ENCODE data around the gene COQ6. TPM values are rescaled to one million over a fixed set of nuclear protein-coding genes. Genes with fewer than 3 reads are reported as not detected.
"Not testable (repeated sequence)": the region's sequence is repeated elsewhere in the genome, so short reads cannot be mapped to it uniquely, and the experiment has no call there.

The COQ6 gene
- total RNA-seq, 3 donors from 2014 or later: 37.9 to 64.8 (median 46.9) TPM

DNA sequence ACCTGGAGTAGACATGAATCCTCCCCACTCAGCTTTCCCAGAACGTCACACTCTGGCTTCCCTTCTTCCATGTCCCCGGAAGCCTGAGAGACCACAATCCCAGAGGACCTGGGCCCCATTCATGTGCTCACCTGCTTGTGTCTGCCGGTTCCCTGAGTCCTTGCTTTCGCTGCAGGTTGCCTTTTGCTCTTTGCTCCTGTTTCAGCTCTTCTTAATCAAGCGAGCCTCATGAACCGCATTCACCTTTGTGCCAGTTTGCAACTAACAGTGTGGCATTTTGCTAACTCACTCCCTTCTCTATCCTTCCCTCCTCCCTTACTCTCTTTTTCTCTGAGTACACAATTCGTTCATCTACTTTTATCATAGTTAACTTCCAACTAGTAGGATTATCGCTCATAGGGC, 45.9 kb downstream of the COQ6 start:
- Histone ChIP-seq H3K9me3 (no peaks in the 10 kb centered on the region), H3K27ac (no peak overlapping the region), H3K36me3 (no peaks in the 10 kb centered on the region), H3K4me1 (no peaks in the 10 kb centered on the region), H3K4me3 (no peak overlapping the region), H3K27me3 (no peaks in the 10 kb centered on the region)
- no peak for DNase-seq (ENCODE audit: low spot score in 2 of 2)
- TF ChIP-seq POLR2A (IDR thresholded peaks at IDR 0.05) (no peak), POLR2AphosphoS5 (IDR thresholded peaks at IDR 0.05) (no peak)
- TF ChIP-seq, protein P1, sequence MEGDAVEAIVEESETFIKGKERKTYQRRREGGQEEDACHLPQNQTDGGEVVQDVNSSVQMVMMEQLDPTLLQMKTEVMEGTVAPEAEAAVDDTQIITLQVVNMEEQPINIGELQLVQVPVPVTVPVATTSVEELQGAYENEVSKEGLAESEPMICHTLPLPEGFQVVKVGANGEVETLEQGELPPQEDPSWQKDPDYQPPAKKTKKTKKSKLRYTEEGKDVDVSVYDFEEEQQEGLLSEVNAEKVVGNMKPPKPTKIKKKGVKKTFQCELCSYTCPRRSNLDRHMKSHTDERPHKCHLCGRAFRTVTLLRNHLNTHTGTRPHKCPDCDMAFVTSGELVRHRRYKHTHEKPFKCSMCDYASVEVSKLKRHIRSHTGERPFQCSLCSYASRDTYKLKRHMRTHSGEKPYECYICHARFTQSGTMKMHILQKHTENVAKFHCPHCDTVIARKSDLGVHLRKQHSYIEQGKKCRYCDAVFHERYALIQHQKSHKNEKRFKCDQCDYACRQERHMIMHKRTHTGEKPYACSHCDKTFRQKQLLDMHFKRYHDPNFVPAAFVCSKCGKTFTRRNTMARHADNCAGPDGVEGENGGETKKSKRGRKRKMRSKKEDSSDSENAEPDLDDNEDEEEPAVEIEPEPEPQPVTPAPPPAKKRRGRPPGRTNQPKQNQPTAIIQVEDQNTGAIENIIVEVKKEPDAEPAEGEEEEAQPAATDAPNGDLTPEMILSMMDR (IDR thresholded peaks at IDR 0.05): no peak
- intact Hi-C loops (cut with DNase I; ENCODE audit: low total_unique reads): no loop called here

DNA sequence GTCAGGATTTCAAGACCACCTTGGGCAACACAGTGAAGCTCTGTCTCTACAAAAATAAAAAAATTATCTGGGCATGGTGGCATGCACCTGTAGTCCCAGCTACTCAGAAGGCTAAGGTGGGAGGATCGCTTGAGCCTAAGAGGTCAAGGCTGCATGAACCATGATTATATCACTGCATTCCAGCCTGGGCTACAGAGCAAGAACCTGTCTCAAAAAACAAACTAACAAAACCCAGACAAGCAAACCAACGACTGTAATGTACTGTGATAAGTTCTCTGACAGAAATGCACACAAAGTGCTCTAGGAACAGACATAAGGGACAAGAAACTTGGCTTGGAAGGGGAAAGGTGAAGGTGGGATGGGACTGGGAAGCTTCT, 46.6 kb downstream of the COQ6 start:
- H3K9me3 ChIP-seq: no peaks in the 10 kb centered on the region
- no peak for DNase-seq (ENCODE audit: low spot score in 2 of 2)
- intact Hi-C loops (cut with DNase I; ENCODE audit: low total_unique reads): no loop called here
- no peak for TF ChIP-seq POLR2AphosphoS5 (IDR thresholded peaks at IDR 0.05)
- TF ChIP-seq, protein P1 (IDR thresholded peaks at IDR 0.05): no peak
- no peak for TF ChIP-seq POLR2A (IDR thresholded peaks at IDR 0.05)
- H3K27ac ChIP-seq: no peak overlapping the region
- no peaks in the 10 kb centered on the region for H3K4me1 ChIP-seq
- no peaks in the 10 kb centered on the region for H3K36me3 ChIP-seq
- H3K27me3 ChIP-seq: no peaks in the 10 kb centered on the region
- H3K4me3 ChIP-seq: no peak overlapping the region

DNA sequence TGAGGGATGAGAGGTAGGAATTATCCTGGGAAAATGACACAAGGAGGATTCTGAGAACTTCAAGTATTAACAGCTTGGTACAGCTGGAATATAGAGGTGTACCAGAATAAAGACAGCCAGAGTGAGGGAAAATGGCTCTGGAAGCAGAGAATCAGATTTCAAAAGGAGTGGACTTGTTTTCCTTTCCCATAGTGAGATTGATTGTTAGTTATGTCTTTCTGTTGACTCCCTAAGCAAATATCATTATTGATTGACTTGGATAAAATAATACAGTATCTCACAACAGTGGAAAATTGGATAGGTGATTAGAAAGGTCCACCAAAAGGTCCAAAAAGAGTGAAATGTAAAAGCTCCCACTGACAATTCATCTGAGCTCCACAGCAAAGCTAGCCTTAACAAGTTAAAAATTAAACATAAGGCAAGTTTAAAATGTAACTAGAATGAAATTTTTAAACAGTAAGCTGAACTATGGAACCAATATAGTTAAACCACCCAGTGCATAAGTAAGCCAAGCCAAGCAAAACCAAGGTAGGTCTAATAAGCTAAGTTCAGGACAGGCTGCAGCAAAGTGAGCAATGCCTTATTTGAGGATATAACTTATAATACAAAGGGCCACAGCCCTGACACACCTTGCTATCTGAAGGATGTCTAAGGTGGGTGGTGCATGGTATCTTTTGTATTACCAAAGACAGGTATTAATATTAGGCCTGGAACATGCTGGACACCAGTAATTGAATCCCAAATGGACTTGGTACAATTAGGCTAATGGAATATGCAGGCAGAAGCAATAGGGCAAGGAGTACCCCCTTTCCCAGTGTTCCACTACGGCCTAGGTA, 47.2 kb downstream of the COQ6 start:
- no peaks in the 10 kb centered on the region for H3K9me3 ChIP-seq
- H3K36me3 ChIP-seq: no peaks in the 10 kb centered on the region
- H3K4me1 ChIP-seq: no peaks in the 10 kb centered on the region
- H3K27me3 ChIP-seq: no peaks in the 10 kb centered on the region
- intact Hi-C loops (cut with DNase I; ENCODE audit: low total_unique reads): no loop called here
- TF ChIP-seq, protein P1 (IDR thresholded peaks at IDR 0.05): no peak
- TF ChIP-seq POLR2A (IDR thresholded peaks at IDR 0.05) (no peak), POLR2AphosphoS5 (IDR thresholded peaks at IDR 0.05) (no peak)
- no peak for DNase-seq (ENCODE audit: low spot score in 2 of 2)
- H3K4me3 ChIP-seq: no peak overlapping the region
- no peak overlapping the region for H3K27ac ChIP-seq

DNA sequence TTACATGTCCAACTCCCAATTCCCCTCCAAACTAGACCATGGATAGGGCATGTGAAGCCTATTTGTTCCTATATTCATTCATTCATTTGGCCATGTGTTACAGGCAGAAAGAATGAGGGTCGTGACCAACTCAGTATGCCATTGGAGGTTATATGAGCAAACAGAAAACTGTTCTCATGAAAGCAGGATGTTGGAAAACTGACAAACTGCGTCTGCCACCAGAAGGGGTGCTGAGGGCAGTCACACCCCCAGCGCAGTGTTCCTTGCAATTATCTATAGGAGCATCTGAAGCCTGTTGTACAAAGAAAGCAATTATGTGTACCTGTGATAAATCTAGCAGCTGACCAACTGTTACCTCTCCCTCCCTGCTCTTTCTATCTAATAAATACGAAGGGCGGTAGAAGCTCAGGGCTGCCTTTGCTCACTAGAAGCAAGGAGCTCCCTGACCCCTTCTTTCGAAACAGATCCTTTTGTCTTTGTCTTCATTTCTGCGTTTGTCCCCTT, 47.9 kb downstream of the COQ6 start:
- Histone ChIP-seq H3K4me1 (no peaks in the 10 kb centered on the region), H3K9me3 (no peaks in the 10 kb centered on the region), H3K36me3 (no peaks in the 10 kb centered on the region), H3K27ac (no peak overlapping the region), H3K4me3 (no peak overlapping the region), H3K27me3 (no peaks in the 10 kb centered on the region)
- intact Hi-C loops (cut with DNase I; ENCODE audit: low total_unique reads): no loop called here
- DNase-seq (ENCODE audit: low spot score in 2 of 2): no peak
- TF ChIP-seq, protein P1 (IDR thresholded peaks at IDR 0.05): no peak
- TF ChIP-seq POLR2AphosphoS5 (IDR thresholded peaks at IDR 0.05): no peak
- no peak for TF ChIP-seq POLR2A (IDR thresholded peaks at IDR 0.05)

DNA sequence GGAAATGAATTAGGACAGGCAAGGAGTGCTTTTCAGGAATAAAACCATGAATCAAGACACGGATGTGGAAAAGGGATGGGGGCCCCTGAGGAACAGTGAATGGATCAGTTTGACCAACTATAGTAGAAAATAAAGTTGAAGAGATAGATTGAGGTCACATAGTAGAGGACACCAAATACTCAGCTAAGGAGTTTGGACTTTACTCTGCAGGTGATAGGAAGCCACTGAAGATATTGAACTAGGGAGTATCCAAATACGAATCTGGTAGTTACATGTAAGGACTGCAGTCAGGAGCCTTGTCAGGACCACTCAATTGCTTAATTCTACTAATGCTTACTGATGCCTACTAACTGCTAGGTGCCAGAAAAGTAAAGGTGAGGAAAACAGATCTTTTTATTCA, 48.6 kb downstream of the COQ6 start:
- Histone ChIP-seq H3K9me3 (no peaks in the 10 kb centered on the region), H3K4me3 (no peak overlapping the region), H3K36me3 (no peaks in the 10 kb centered on the region), H3K27me3 (no peaks in the 10 kb centered on the region), H3K4me1 (no peaks in the 10 kb centered on the region), H3K27ac (no peak overlapping the region)
- TF ChIP-seq, protein P1 (IDR thresholded peaks at IDR 0.05): no peak
- TF ChIP-seq POLR2A (IDR thresholded peaks at IDR 0.05): no peak
- no peak for TF ChIP-seq POLR2AphosphoS5 (IDR thresholded peaks at IDR 0.05)
- intact Hi-C loops (cut with DNase I; ENCODE audit: low total_unique reads): no loop called here
- no peak for DNase-seq (ENCODE audit: low spot score in 2 of 2)

DNA sequence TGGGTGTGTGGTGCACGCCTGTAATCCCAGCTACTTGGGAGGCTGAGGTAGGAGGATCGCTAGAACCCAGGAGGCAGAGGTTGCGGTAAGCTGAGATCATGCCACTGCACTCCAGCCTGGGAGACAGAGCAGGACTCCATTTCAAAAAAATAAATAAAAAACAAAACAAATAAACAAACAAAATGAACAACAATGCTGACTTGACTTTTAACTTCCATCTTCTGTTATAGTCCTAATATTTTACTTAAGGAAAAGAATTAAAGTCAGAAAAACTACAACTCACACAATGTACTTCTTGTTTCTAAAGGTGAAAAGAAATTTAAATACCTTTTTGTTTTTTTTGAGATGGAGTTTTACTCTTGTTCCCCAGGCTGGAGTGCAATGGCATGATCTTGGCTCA, 55.6 kb downstream of the COQ6 start:
- H3K27me3 ChIP-seq; H3K9me3 ChIP-seq; intact Hi-C loops (cut with DNase I; ENCODE audit: low total_unique reads); DNase-seq (ENCODE audit: low spot score in 2 of 2); H3K4me3 ChIP-seq; H3K36me3 ChIP-seq; H3K27ac ChIP-seq; H3K4me1 ChIP-seq: not testable (repeated sequence)
